Daoy (cell line): ENCODE data around the gene SGMS2. TPM values are rescaled to one million over a fixed set of nuclear protein-coding genes. Genes with fewer than 3 reads are reported as not detected.
"Not testable (repeated sequence)": the region's sequence is repeated elsewhere in the genome, so short reads cannot be mapped to it uniquely, and the experiment has no call there.

Experiments used
- DNase-seq: peaks from one replicate; pipeline ENCODE4 v3.0.0-alpha.2; 2015; ENCODE audit warnings: low read depth
- total RNA-seq: library from RNA; depleted of rRNA; stranded (reverse); fragments of >200 nt; shearing (Covaris generic); gene quantifications from 2 replicates; pipeline ENCODE4 v1.2.3, GENCODE V29; 2014

The SGMS2 gene
- total RNA-seq, 1 experiment from 2014 or later: 22.3 TPM

DNA sequence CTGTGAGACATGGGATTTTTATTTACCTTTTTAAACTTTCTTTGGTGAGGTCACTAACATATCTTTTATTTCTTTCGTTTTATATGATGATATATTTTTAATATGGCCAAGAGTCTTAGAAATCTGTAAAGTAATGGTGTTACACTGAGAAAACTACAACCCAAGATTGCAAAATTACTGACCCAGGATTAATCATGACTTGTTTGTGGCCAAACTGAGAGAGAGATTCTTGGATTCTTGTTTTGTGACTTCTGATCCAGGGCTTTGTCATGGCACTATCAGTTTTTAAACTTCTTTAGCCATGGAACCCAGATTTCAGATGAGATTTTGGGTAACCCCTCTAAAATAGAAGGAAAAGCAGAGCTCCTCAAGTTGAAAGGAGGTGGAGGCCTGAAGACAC, 42.0 kb downstream of the SGMS2 start:
- no peak for DNase-seq

DNA sequence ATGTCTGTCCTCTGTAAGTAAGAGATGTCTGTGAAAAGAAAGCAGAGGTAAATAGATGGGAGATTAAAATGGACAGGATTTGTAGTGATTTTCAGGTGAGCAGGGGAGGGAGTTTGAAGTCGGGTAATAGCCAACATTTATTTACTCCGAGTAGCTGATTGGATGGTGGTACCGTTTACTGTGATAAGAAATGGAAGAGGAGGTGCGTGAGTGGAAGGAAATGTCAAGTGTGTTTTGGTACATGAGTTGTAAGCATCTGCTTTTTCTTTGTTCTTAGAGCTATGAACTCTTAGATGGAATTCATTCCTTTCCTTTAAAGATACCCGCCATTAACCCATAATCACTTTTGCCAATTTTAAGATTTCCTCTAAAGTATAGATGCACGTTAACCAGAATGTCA, 45.5 kb downstream of the SGMS2 start:
- DNase-seq: no peak

DNA sequence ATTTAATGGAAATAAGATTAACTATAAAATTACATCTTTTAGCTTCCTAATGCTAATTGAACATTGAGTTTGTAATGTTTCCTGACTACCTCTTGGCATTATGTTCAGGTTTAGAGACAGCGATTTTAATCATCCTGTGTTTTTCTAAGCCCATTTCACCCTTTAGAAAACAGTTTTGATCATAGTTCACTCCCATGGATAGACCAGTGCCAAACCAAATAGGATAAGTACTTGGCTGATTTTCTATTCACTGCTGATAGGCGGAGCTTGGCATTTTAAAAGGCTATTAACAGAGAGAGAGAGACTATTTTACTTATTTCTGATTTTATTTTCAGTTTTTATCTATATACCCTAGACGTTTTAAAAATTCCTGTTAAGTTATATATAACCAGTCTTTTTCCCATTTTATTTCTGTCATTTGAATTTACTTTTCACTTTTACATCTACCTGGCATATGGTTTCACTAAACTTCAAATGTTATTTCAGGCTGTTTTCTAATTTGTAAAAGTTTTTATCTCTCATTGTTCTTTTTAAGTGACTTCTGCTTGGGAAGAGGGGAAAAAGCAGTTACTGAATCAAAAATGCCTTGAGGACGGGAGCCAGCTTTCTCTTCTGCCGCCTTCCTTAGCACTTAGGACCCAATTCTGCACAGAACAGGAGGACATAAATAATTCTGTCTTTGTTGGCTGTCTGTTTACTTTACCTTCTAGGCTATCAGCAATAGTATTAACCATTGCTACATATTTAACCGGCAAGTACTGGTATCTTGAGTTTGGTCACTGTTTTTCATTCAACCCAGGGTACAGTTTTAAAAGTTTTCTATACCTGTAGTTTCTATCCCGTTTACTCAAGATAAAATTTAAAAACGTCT, 46.4 kb downstream of the SGMS2 start:
- DNase-seq: no peak

DNA sequence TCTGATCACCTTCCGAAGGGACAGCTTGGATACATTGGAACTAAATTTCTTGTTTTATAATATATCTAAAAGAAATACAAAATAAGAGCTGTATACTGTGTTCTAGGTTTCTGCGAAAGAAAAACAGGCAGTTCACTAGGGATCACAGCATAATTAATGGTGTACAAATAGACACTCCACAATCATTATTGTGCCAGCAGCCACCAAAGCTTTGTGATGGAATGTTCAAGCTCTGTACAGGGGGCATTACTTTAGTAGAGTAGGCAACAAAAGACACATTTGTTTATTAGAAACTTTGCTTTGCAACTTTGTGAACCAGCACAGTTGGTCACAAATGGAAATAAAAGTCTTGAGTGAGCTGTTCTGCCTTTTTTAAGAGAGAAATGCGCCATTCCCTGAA, 49.3 kb downstream of the SGMS2 start:
- DNase-seq: no peak

DNA sequence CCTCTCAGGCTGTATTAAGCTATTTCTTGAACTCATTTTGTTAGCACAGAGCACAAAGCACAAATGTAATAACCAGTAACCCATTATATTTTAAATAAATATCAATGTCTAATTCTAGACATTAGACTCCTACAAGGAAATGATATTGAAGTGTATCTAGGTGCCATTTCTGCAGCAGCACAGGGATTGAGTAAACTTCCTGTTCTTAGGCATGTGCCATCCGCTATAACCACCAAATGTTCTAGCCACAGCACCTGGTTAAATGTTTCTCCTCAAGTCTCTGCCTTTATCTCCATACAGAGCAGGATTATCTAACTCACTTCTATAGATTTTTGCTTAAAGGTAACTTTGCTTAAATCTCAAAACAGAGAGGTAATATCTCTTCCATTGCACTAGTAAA, 51.4 kb downstream of the SGMS2 start:
- DNase-seq: no peak

DNA sequence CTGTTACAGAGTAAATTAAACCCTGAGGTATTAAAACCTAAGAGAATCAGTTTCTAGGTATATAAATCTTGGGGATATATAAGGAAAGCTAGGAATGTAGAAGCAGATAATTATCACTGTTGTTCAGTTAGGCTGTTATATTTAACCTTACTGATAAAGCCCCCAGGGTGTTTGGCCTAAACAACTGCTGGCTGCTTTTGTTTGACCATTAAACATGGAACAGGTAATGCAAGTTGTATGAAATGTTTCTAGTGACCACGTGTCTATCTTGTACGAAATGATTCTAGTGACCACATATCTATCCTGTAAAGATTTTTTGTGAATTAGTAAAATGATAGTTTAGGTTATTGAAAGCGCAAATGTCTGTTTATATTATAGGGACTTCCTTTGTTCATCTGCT, 52.6 kb downstream of the SGMS2 start:
- no peak for DNase-seq

DNA sequence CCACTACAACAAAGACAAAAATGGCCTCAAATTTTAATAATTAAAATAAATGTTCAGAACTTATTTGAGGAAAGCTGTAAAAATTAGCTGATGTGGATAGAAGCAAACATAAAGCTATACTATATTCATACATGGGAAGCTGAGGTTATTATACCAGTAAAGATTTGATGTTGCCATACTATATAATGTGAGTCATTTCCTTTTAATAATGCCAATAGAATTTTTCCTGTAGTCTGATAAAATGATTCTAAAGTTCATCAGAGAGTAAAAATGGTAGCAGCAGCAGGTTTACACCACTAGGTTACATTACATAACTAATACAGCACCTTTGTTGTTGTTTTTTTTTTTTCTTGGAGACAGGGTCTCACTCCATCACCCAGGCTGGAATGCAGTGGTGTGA, 61.1 kb downstream of the SGMS2 start:
- DNase-seq: no peak

DNA sequence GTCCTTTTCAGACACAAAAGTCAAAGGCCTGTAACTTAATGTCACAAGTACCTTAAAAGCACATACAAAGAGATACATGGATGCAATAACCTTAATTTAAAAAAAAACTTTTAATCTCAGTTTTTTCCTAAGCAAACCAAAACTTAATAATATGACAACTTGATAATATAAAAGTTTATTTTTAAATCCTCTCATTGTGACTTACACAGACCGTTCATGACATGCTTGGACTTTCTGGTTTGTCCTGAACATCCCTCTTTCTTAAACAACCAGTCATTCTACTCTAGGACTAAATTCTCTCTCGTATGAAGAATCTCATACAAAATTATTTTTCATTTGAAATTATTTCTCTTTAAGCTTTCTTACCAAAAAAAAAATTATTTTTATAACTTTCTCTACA, 63.5 kb downstream of the SGMS2 start:
- no peak for DNase-seq

DNA sequence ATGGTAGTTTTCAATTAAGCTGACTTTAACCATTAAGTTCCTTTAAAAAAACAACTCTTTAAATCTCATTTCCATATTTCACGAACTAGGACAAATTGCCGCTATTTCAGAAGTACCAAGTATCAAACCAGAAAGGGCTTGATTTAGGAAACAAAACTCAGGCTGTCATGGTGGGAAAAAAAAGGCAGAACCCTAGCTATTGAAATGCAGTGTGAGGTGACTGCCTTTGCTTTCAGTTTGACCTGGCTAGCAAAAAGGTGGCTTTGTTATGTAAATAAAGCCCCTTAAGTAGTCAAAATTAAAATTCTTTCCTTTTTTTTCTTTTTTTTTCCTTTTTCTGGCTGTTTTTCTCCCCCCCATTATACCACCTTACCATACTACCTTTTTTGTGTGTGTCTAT, 66.0 kb downstream of the SGMS2 start:
- no peak for DNase-seq

DNA sequence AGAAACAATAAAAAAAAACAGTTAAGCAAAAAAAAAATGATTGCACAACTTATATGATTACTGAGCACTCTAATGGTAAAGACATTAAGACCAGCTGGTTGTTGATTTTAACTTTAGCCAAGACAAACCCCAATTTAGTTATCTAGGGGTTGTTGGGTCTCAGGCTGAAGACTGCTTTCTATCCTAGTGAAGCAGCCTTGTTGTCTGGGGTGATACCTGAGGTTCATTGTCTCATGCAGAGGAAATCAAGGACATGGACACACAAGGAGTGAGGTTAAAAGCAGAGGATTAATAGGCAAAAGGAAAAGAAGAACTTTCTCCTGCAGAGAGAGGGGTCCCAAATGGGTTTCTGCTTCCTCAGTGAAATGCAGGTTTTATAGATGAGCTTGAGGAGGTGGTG, 66.6 kb downstream of the SGMS2 start:
- no peak for DNase-seq

DNA sequence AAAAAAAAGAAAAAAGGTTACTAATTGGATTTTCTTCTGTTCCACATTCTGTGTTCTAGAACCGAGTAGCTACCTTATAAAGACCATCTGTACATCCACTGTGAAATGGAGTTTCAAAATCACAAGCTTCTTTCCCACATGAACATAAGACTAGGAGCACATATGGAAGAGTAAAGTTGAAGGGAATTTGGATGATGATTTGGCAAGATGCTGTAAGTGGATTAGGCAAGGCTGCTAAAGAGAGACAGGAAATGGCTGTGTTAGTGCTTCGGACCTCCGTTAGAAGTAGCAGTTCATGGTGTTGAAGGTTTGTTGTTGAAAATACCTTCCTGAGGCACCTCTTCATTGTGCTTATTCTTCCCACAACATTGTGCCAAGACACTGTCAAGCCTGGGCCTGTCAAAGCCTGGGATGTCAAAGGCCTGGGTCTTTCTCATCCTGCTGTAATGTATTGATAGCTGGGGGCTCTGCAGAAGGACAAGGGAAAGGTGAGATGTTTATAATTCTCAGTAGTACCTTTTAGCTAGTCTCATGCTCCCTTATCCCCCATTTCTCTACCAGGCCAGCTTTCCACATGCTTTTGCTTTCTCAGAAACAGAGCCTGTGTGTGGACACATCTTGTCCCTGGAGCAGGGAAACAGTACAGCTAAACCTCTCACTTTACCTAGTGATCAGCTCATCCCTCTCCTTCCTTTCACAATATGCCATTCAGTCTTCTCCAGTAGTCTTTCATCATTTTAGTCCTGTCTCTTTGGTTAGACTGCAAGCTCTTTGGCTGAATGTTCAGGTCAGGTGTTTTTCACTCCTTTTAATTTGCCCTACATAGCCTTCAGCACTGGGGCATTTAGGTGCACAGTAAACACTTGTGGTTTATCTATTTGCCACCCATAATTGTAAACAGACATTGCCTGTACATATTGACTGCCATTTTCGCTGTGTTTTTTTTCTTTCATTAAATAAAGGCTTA, 68.7 kb downstream of the SGMS2 start:
- no peak for DNase-seq

DNA sequence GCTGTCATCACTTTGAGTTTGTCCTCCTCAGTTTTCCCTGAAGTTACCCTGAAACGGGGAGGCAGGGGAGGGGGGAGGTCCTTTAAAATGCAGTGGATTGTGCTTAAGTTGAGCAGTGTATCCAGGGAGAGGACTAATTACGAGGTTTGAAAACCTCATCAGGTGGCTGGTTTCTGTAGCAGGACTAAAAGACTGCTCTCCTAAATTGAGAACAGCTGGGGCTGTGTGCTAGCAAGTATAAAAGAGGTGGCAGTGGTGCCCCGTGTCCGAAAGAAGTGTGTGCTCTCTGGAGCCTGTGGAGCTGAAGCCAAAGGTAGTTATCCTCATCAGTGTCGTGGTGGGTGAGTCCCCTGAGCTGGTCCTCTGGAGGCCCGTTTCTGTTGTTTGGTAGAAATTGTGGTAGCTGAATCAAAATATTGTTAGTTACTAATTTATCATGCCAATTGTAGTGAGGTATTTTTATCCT, 69.4 kb downstream of the SGMS2 start:
- no peak for DNase-seq

DNA sequence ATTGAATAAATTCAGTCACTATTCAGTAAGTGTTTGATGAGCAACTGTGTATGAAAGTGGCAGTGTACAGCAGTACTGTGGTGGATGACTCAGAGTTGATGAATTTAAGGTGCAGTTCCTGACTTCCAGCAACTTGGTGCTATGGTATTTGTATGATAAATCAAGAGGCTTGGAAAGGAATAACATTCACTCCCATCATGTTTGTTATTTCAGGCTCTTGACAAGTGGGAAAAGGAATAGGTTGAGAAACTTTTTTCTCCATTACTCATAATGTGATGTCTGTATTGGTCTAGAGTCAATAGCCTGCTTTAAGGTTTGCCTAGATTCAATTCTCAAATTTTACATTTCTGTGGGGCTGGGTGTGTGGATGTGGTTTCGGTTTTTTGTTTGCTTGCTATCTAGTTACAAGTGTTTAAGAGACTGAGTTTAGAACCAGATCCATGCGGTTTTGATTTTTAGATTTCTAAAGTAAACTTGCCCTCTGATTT, 71.5 kb downstream of the SGMS2 start:
- DNase-seq: peak; percentile 83

DNA sequence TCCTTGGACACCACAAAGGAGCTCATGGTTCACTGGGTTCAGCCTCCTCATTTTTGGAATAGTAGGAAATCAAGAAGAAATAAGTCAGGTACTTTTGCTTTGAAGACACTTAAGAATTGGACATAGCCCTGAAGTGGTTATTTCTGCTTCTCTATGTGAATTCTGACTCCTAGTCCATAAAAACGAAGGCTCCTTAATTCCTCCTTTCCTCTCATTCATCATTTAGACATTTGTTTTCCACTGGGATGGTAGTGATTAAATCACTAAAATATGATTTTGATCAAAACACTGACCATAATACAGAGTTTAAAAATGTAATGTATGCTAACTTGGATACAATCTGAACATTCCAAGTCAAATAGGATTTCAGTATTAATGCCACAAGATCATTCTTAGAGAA, 71.9 kb downstream of the SGMS2 start:
- DNase-seq: no peak

DNA sequence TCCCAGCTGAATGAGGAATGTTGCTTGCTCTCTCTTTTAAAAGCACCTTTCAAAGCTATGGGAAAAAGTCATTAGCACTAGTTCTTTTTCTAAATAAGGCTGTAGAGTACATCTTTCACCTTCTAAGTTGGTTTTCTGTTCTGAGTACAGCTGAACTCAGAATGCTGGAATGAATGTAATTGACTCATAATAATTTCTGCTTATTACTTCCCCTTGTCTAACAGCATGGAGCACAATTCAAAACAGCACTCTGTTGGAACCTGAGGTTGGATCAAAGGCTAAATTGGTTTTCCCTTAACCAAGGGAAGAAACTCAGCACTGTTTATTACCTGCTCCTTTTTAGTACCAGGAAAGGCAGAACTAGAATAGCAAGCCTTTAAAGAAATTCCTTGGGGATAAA, 73.1 kb downstream of the SGMS2 start:
- no peak for DNase-seq

DNA sequence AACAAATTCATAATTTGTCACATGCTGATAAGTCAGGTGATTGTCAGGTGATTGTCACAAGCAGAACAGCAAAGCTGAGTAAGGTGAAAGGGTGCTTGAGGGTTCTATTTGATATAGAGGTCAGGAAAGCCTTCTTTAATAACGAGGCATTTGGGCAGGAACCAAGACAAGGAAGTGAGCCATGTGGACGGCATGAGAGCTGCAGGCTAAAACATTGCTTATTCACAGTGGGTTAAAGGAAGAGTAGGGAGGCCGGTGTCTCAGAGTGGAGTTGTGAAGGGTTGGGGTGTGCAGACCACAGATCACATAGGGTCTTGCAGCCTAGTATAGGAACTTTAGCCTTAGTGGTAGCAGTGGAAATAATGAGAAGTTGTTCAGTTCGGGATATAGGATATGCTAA, 75.3 kb downstream of the SGMS2 start:
- DNase-seq: no peak

DNA sequence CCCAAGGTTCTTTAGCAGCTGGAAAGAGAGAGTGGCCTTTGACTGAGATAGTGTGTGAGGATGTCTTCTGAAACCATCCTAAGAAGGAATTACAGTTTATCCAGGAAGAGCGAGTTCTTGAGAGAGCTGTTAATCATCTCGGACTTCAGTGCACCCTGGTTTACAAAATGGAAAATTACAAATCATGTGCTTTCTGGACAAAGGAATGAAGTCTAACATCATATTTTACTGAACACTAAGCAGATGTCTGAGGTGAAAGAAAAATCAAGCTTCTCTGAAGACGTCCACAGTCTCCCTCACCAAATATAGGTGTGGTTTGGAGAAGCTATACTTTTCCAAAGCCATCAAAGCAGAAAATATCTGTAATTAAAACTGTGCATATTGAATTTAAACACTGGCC, 75.8 kb downstream of the SGMS2 start:
- no peak for DNase-seq

DNA sequence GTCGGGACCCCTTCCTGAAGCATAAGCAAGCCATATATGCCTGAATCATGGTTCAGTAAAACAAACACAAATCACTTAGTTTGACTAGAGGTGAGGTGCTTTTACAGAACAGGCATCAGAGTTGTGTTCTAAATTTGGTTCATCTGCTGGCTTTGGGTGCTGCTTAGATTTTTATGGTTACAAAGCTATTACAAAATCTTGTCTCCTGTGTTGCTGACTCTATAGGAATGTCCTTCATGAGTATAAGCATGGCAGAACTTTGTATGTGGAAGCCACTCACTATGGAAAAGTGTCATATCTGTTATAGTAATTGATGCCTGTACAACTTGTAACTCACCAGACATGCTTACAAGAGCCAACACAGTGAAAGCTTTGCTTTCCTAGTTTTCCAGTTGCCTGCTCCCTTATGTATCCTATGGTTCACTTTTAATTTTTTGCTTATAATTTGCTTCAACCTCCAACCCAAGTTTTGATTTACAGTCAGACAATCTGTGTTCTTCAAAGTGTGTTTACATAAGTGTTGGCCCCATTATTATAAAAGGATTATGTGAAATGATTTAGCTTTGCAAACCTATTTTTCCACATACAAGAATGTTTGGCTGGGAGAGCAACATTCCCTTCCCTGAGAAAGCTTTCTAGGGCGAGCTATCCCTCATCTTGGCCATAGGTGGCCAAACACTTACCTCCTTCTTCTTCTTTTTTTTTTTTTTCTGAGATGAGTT, 76.6 kb downstream of the SGMS2 start:
- DNase-seq: no peak

DNA sequence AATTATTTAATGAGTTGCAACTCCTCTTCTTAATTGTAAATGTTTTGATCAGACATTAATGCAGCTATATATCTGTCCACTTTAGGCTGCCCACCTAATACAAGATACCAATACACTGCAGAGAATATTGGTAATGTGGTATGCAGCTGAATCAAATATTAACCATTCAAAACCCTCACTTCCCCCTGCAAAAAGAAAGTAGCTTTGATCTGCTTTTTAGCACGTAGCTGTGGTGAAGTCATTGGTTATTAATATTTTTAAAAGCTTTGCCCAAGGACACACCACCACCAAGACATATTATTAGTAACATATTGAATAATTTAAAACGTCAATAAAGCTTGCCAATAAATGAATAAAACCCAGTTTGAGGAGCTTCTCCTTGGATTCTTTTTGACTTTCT, 78.0 kb downstream of the SGMS2 start:
- DNase-seq: no peak

DNA sequence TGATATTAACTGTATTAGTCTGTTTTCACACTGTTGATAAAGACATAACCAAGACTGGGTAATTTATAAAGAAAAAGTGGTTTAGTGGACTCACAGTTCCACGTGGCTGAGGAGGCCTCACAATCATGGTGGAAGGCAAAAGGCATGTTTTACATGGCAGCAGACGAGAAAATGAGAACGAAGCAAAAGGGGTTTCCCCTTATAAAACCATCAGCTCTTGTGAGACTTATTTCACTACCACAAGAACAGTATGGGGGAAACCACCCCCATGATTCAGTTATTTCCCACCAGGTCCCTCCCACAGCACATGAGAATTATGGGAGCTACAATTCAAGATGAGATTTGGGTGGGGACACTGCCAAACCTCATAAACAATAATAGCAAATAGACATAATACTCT, 80.3 kb downstream of the SGMS2 start:
- not testable (repeated sequence) for DNase-seq

DNA sequence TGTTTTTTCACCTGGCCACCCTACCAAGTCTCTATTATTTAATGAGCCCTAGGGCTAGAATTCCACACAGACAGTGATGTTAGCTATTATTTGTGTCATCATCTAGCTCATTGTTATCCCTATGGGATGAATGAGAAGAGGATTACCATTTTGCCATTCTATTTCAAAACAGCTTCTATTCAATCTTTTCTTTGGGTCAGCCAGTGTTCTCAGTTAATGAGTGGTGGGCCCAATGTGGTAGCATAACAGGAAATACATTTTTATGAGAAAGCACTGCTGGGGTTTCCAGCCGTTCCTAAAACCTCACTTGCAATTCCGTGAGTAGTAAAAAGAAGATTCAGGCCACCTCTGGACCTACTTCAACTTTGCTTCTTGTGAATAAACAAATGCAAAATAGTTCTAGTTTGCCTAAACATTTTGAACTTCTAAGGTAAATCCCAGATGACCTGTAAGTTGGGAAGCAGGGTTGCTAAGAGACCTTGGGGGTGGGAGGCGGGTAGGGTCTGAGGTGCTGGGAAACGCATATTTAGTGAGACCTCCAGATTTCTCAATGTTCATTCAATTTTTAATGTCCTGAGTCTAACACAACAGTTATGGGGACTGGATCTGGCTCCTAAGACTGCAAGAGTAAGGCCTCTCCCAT, 81.8 kb downstream of the SGMS2 start:
- DNase-seq: no peak
